Measurements from ENCODE around the gene SFMBT2.

DNA sequence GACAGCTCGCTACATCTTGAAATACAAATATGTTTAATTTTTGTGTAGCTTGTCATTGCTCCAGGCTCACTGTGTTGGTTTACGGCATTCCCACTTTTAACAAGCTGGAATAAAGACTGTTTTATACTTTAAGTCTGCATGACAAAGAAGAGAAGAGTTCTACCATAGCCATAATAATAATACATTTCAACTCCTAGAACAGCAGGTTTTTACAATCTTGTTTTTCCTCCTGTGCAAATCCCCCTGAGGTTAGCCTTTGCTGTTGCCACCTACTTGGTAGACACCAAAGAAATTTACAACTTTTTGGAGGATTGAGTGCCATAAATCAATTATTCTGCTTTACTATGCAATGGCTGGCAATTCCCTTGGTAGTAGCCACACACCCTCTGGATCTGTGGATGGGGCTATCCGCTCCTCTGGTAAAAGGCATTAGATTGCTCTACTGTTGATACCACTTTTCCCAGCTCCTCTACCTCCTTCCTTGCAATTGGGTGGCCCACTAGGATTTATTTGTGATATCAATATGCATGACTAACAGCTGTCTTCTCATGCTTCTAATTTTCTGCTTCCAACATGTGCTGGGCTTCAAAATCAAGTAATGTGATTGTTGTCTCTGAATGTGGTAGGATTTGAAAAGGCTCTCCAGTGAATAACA is 60.2 kb downstream of the SFMBT2 start:
- TF ChIP-seq, protein P1, sequence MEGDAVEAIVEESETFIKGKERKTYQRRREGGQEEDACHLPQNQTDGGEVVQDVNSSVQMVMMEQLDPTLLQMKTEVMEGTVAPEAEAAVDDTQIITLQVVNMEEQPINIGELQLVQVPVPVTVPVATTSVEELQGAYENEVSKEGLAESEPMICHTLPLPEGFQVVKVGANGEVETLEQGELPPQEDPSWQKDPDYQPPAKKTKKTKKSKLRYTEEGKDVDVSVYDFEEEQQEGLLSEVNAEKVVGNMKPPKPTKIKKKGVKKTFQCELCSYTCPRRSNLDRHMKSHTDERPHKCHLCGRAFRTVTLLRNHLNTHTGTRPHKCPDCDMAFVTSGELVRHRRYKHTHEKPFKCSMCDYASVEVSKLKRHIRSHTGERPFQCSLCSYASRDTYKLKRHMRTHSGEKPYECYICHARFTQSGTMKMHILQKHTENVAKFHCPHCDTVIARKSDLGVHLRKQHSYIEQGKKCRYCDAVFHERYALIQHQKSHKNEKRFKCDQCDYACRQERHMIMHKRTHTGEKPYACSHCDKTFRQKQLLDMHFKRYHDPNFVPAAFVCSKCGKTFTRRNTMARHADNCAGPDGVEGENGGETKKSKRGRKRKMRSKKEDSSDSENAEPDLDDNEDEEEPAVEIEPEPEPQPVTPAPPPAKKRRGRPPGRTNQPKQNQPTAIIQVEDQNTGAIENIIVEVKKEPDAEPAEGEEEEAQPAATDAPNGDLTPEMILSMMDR (IDR thresholded peaks at IDR 0.05): no peak
- TF ChIP-seq RFX5 (IDR thresholded peaks at IDR 0.05) (no peak), EP300 (IDR thresholded peaks at IDR 0.05) (no peak)
